Sigmoid colon (tissue), 7 donors: ENCODE measurements around the gene RPN2. TPM values are rescaled to one million over a fixed set of nuclear protein-coding genes. Genes with fewer than 3 reads are reported as not detected.

ENCODE experiments used
- DNase-seq: peaks from one replicate; pipeline ENCODE4 v3.0.0-alpha.2; 2019
- H3K27ac ChIP-seq, 4 donors: fragments of 200-600 bp; sonication (generic); one replicate each; pipeline ENCODE4 v1.5.1; 2016 to 2019; ENCODE audit warnings: mild to moderate bottlenecking in 1 of 4
- H3K27me3 ChIP-seq, 3 donors: fragments of 200-600 bp; sonication (generic); one replicate each; pipeline ENCODE4 v1.5.1; 2019; ENCODE audit warnings: mild to moderate bottlenecking in 1 of 3
- H3K36me3 ChIP-seq, 4 donors: fragments of 200-600 bp; sonication (generic); one replicate each; pipeline ENCODE4 v1.5.1; 2016 to 2019
- H3K4me1 ChIP-seq, 4 donors: fragments of 200-600 bp; sonication (generic); one replicate each; pipeline ENCODE4 v1.5.1; 2017 to 2019
- H3K4me3 ChIP-seq, 4 donors: fragments of 200-600 bp; sonication (generic); one replicate each; pipeline ENCODE4 v1.5.1; 2017 to 2019; ENCODE audit warnings: mild to moderate bottlenecking in 2 of 4, moderate library complexity in 1 of 4
- H3K9me3 ChIP-seq, 4 donors: fragments of 200-600 bp in 3 of 4; sonication (generic) in 3 of 4; one replicate each; pipeline versions ENCODE4 v1.5.1 to v1.6.1; 2013 to 2019
- CTCF ChIP-seq, 4 experiments: fragments of 450-650 bp in 3 of 4; fragments of 200-600 bp in 1 of 4; IDR thresholded peaks; one replicate each; pipeline ENCODE4 v1.5.1; 2016 to 2019; ENCODE audit warnings: antibody characterized with exemption in 4 of 4, mild to moderate bottlenecking in 3 of 4, moderate library complexity in 2 of 4
- EP300 ChIP-seq, 4 donors: sonication (generic); formaldehyde crosslinking; IDR thresholded peaks; one replicate each; pipeline ENCODE4 v1.6.1; 2017; ENCODE audit warnings: antibody characterized with exemption in 4 of 4
- POLR2A ChIP-seq, 2 donors: fragments of 450-650 bp; IDR thresholded peaks; one replicate each; pipeline ENCODE4 v1.6.1; 2016; ENCODE audit warnings: antibody characterized with exemption in 2 of 2, mild to moderate bottlenecking in 2 of 2, moderate library complexity in 2 of 2
- POLR2AphosphoS5 ChIP-seq, 4 donors: sonication (generic); formaldehyde crosslinking; IDR thresholded peaks; one replicate each; pipeline ENCODE4 v1.6.1; 2017; ENCODE audit warnings: antibody characterized with exemption in 4 of 4
- WGBS, 2 donors: extraction: QIAGEN DNeasy Blood & Tissue Kit; methylation state at CpG; one replicate each; pipeline ENCODE4 v1.1.7; 2013; 5-methylcytosine and 5-hydroxymethylcytosine counted together
- intact Hi-C: fragments of 100-400 bp; cut with DNase I; formaldehyde crosslinking; loops from one replicate; pipeline ENCODE4 v1.15.1; 2023
- polyA plus RNA-seq, 3 donors: library from polyadenylated mRNA; stranded (reverse); fragments of 200-250 nt; gene quantifications; one replicate each; pipeline ENCODE4 v1.2.3, GENCODE V29; 2013
- total RNA-seq, 4 donors: library from RNA; depleted of rRNA; stranded (reverse); fragments of >200 nt; gene quantifications; one replicate each; pipeline ENCODE4 v1.1.0, GENCODE V29; 2016
- donor health status: healthy with polysubstance abuse.
- donor health status: Bipolar disorder and iron deficiency.
- donor health status: healthy.

RPN2 gene
- total and polyA plus RNA-seq, 7 donors = 21.6 to 142 (median 72.8) TPM

- H3K4me1 ChIP-seq = peaks cover 0 to 43% (median 29%) of the 10 kb centered on the region in 4 donors
- no peak overlapping the region for H3K4me3 ChIP-seq
- TF ChIP-seq POLR2A (IDR thresholded peaks at IDR 0.05) (no peak), EP300 (IDR thresholded peaks at IDR 0.05) (no peak), CTCF (IDR thresholded peaks at IDR 0.05) (no peak), POLR2AphosphoS5 (IDR thresholded peaks at IDR 0.05) (no peak)
- peak overlapping the region in 3 of 4 donors; percentile 63 to 66 (median 65) for H3K27ac ChIP-seq
- H3K9me3 ChIP-seq = no peaks in the 10 kb centered on the region
- DNase-seq = no peak
- peaks cover 27 to 60% (median 34%) of the 10 kb centered on the region in 4 donors for H3K36me3 ChIP-seq
- 67 to 89% methylated on average over 4 of the region's 4 CpGs for WGBS, 2 donors
- no peaks in the 10 kb centered on the region for H3K27me3 ChIP-seq
- intact Hi-C loops = no loop called here
Measured at GRCh38 chr20:37222086-37222485, 43.0 kb downstream of the RPN2 start.

GRCh38 chr20:37223053-37223452 lies 43.9 kb downstream of the RPN2 start:
- no peak for DNase-seq
- Histone ChIP-seq H3K27me3 (no peaks in the 10 kb centered on the region), H3K27ac (peak overlapping the region in 1 of 4 donors; percentile 66), H3K9me3 (no peaks in the 10 kb centered on the region), H3K4me1 (peaks cover 0 to 51% (median 34%) of the 10 kb centered on the region in 4 donors), H3K4me3 (no peak overlapping the region), H3K36me3 (peaks cover 31 to 60% (median 38%) of the 10 kb centered on the region in 4 donors)
- TF ChIP-seq EP300 (IDR thresholded peaks at IDR 0.05) = no peak
- peak in 1 of 4 donors; percentile 24 for TF ChIP-seq POLR2AphosphoS5 (IDR thresholded peaks at IDR 0.05)
- intact Hi-C loops = no loop called here

- no peaks in the 10 kb centered on the region for H3K9me3 ChIP-seq
- TF ChIP-seq EP300 (IDR thresholded peaks at IDR 0.05) (no peak), POLR2A (IDR thresholded peaks at IDR 0.05) (no peak)
- DNase-seq = no peak
- no peaks in the 10 kb centered on the region for H3K27me3 ChIP-seq
- WGBS, 2 donors = 97% methylated on average over 5 of the region's 5 CpGs
- peaks cover 0 to 44% (median 27%) of the 10 kb centered on the region in 4 donors for H3K4me1 ChIP-seq
- intact Hi-C loops = no loop called here
- H3K27ac ChIP-seq = no peak overlapping the region
- H3K4me3 ChIP-seq = no peak overlapping the region
- peaks cover 42 to 72% (median 55%) of the 10 kb centered on the region in 4 donors for H3K36me3 ChIP-seq
Measured at GRCh38 chr20:37225146-37225545, 46.0 kb downstream of the RPN2 start.

GRCh38 chr20:37226889-37227288 lies 47.8 kb downstream of the RPN2 start:
- WGBS, 2 donors = 80 to 84% methylated on average over 3 of the region's 3 CpGs
- H3K4me3 ChIP-seq = no peak overlapping the region
- peaks cover 56 to 89% (median 70%) of the 10 kb centered on the region in 4 donors for H3K36me3 ChIP-seq
- intact Hi-C loops = no loop called here
- no peaks in the 10 kb centered on the region for H3K9me3 ChIP-seq
- TF ChIP-seq EP300 (IDR thresholded peaks at IDR 0.05) (no peak), POLR2AphosphoS5 (IDR thresholded peaks at IDR 0.05) (no peak), CTCF (IDR thresholded peaks at IDR 0.05) (no peak), POLR2A (IDR thresholded peaks at IDR 0.05) (no peak)
- peak; percentile 82 for DNase-seq
- H3K27me3 ChIP-seq = no peaks in the 10 kb centered on the region
- peak overlapping the region in 2 of 4 donors; percentile 13 to 15 for H3K27ac ChIP-seq
- peaks cover 0 to 28% (median 10%) of the 10 kb centered on the region in 4 donors for H3K4me1 ChIP-seq

- 91 to 92% methylated on average over 6 of the region's 6 CpGs for WGBS, 2 donors
- no peaks in the 10 kb centered on the region for H3K9me3 ChIP-seq
- H3K27ac ChIP-seq = peak overlapping the region in 2 of 4 donors; percentile 15 to 16
- peaks cover 63 to 100% (median 82%) of the 10 kb centered on the region in 4 donors for H3K36me3 ChIP-seq
- H3K4me3 ChIP-seq = no peak overlapping the region
- TF ChIP-seq POLR2AphosphoS5 (IDR thresholded peaks at IDR 0.05) (no peak), EP300 (IDR thresholded peaks at IDR 0.05) (no peak), CTCF (IDR thresholded peaks at IDR 0.05) (no peak), POLR2A (IDR thresholded peaks at IDR 0.05) (no peak)
- DNase-seq = no peak
- no peaks in the 10 kb centered on the region for H3K27me3 ChIP-seq
- H3K4me1 ChIP-seq = peaks cover 0 to 18% (median 8%) of the 10 kb centered on the region in 4 donors
- intact Hi-C loops = no loop called here
Measured at GRCh38 chr20:37228082-37228481, 49.0 kb downstream of the RPN2 start.

GRCh38 chr20:37228656-37229055 lies 49.5 kb downstream of the RPN2 start:
- Histone ChIP-seq H3K4me3 (no peak overlapping the region), H3K9me3 (no peaks in the 10 kb centered on the region), H3K27ac (peak overlapping the region in 2 of 4 donors; percentile 15 to 16), H3K4me1 (peaks cover 0 to 15% (median 8%) of the 10 kb centered on the region in 4 donors), H3K27me3 (no peaks in the 10 kb centered on the region), H3K36me3 (peaks cover 63 to 100% (median 86%) of the 10 kb centered on the region in 4 donors)
- 93 to 95% methylated on average over 5 of the region's 5 CpGs for WGBS, 2 donors
- no peak for TF ChIP-seq POLR2AphosphoS5 (IDR thresholded peaks at IDR 0.05)
- no peak for TF ChIP-seq POLR2A (IDR thresholded peaks at IDR 0.05)
- TF ChIP-seq CTCF (IDR thresholded peaks at IDR 0.05) = no peak
- TF ChIP-seq EP300 (IDR thresholded peaks at IDR 0.05) = no peak
- intact Hi-C loops = no loop called here
- no peak for DNase-seq
